Measurements from ENCODE around the gene DST.

GRCh38 chr6:56628105-56628504 lies 14.6 kb downstream of the DST start:
- TF ChIP-seq YY1 (IDR thresholded peaks at IDR 0.05; ENCODE audit: insufficient read depth, insufficient read length) (no peak), SUZ12 (IDR thresholded peaks at IDR 0.05; ENCODE audit: extremely low read depth, insufficient read depth, insufficient read length) (no peak)

Measured in NT2/D1 (cell line).